Measurements from ENCODE around the gene PRELID1.

- no peak for TF ChIP-seq CTCF (IDR thresholded peaks at IDR 0.05)
- no peak for TF ChIP-seq ZFX (IDR thresholded peaks at IDR 0.05; ENCODE audit: borderline replicate concordance)
These were observed 16.5 kb downstream of the PRELID1 start for GRCh38 chr5:177319913-177320588.

All from 22Rv1 (cell line).